Mesenchymal stem cell (in vitro differentiated cells and primary cell): ENCODE data around the gene KIRREL3.

ENCODE experiments used
- DNase-seq: peaks from one replicate; pipeline ENCODE4 v3.0.0-alpha.2; 2013
- H2AFZ ChIP-seq: one replicate; pipeline ENCODE4 v1.6.1; 2013; ENCODE audit warnings: low read depth, mild to moderate bottlenecking, control low read depth, inconsistent platforms, low read length, moderate library complexity
- H2AK5ac ChIP-seq: 2 replicates; pipeline ENCODE4 v1.6.1; 2013; ENCODE audit warnings: low read length, moderate library complexity, mild to moderate bottlenecking, inconsistent platforms; ENCODE audit not compliant: severe bottlenecking
- H2BK120ac ChIP-seq: one replicate; pipeline ENCODE4 v1.6.1; 2013; ENCODE audit warnings: low read depth, mild to moderate bottlenecking, inconsistent platforms, low read length, moderate library complexity
- H2BK12ac ChIP-seq, 2 experiments: one replicate each; pipeline ENCODE4 v1.6.1; 2013; ENCODE audit warnings: inconsistent platforms in 2 of 2, low read length in 2 of 2, mild to moderate bottlenecking in 2 of 2, moderate library complexity in 2 of 2, control low read depth in 1 of 2
- H2BK15ac ChIP-seq: one replicate; pipeline ENCODE4 v1.6.1; 2013; ENCODE audit warnings: mild to moderate bottlenecking, low read depth, inconsistent platforms; ENCODE audit not compliant: poor library complexity, severe bottlenecking
- H2BK5ac ChIP-seq: 2 replicates; pipeline ENCODE4 v1.6.1; 2013; ENCODE audit warnings: low read depth, mild to moderate bottlenecking, low read length, control low read depth, inconsistent platforms; ENCODE audit not compliant: poor library complexity, severe bottlenecking
- H3K14ac ChIP-seq, 2 experiments: one replicate each; pipeline ENCODE4 v1.6.1; 2013; ENCODE audit warnings: inconsistent platforms in 2 of 2, low read length in 2 of 2, control low read depth in 1 of 2, mild to moderate bottlenecking in 1 of 2, moderate library complexity in 1 of 2
- H3K18ac ChIP-seq, 2 experiments: one replicate each; pipeline ENCODE4 v1.6.1; 2013; ENCODE audit warnings: inconsistent platforms in 2 of 2, low read length in 2 of 2, control low read depth in 1 of 2, low read depth in 1 of 2, mild to moderate bottlenecking in 1 of 2
- H3K23ac ChIP-seq, 2 experiments: one replicate each; pipeline ENCODE4 v1.6.1; 2013; ENCODE audit warnings: inconsistent platforms in 2 of 2, low read length in 2 of 2, mild to moderate bottlenecking in 2 of 2, moderate library complexity in 2 of 2, control low read depth in 1 of 2
- H3K27ac ChIP-seq: 2 replicates; pipeline ENCODE4 v1.5.1; 2013; ENCODE audit warnings: mild to moderate bottlenecking, moderate library complexity, low read length, control low read depth, inconsistent platforms; ENCODE audit not compliant: poor library complexity, severe bottlenecking
- H3K27me3 ChIP-seq, 2 experiments: 2 replicates each; pipeline versions ENCODE4 v1.6.1 to v1.7.0; 2013; ENCODE audit warnings: low read length in 2 of 2, mild to moderate bottlenecking in 2 of 2, moderate library complexity in 2 of 2, control low read depth in 1 of 2, inconsistent platforms in 1 of 2; ENCODE audit not compliant: control insufficient read depth in 1 of 2, insufficient read depth in 1 of 2
- H3K36me3 ChIP-seq, 2 experiments: 2 replicates each; pipeline versions ENCODE4 v1.6.1 to v1.7.0; 2013; ENCODE audit warnings: low read length in 2 of 2, control low read depth in 1 of 2, inconsistent platforms in 1 of 2, low read depth in 1 of 2, mild to moderate bottlenecking in 1 of 2; ENCODE audit not compliant: insufficient read depth in 2 of 2, control insufficient read depth in 1 of 2
- H3K4ac ChIP-seq, 2 experiments: one replicate each; pipeline ENCODE4 v1.6.1; 2013; ENCODE audit warnings: inconsistent platforms in 2 of 2, low read length in 2 of 2, mild to moderate bottlenecking in 2 of 2, moderate library complexity in 2 of 2, control low read depth in 1 of 2, low read depth in 1 of 2
- H3K4me1 ChIP-seq: 2 replicates; pipeline ENCODE4 v1.6.1; 2013; ENCODE audit warnings: low read depth, low read length, control low read depth; ENCODE audit not compliant: control insufficient read depth, insufficient read depth
- H3K4me2 ChIP-seq: 2 replicates; pipeline ENCODE4 v1.6.1; 2013; ENCODE audit warnings: low read length, mild to moderate bottlenecking, inconsistent platforms; ENCODE audit not compliant: poor library complexity, severe bottlenecking
- H3K4me3 ChIP-seq, 2 experiments: 2 replicates each; pipeline versions ENCODE4 v1.5.1 to v1.7.0; 2013; ENCODE audit warnings: low read length in 2 of 2, mild to moderate bottlenecking in 2 of 2, control low read depth in 1 of 2, low read depth in 1 of 2; ENCODE audit not compliant: insufficient read depth in 1 of 2
- H3K79me1 ChIP-seq: replicated peaks from 2 replicates; pipeline ENCODE4 v1.6.1; 2013; ENCODE audit warnings: mild to moderate bottlenecking, control low read depth, low read length, inconsistent platforms; ENCODE audit not compliant: poor library complexity, severe bottlenecking
- H3K9ac ChIP-seq: 2 replicates; pipeline ENCODE4 v1.7.0; 2013; ENCODE audit warnings: mild to moderate bottlenecking, low read length, moderate library complexity
- H3K9me3 ChIP-seq: 2 replicates; pipeline ENCODE4 v1.7.0; 2013; ENCODE audit warnings: mild to moderate bottlenecking, low read length; ENCODE audit not compliant: control insufficient read depth
- H4K8ac ChIP-seq: one replicate; pipeline ENCODE4 v1.6.1; 2013; ENCODE audit warnings: inconsistent platforms, mild to moderate bottlenecking, low read length, moderate library complexity
- H4K91ac ChIP-seq: one replicate; pipeline ENCODE4 v1.6.1; 2013; ENCODE audit warnings: mild to moderate bottlenecking, low read length, inconsistent platforms
- WGBS: methylation state at CpG from one replicate; pipeline ENCODE4 v1.1.7; 2013; ENCODE audit warnings: mixed read lengths; 5-methylcytosine and 5-hydroxymethylcytosine counted together

Gene KIRREL3

DNA sequence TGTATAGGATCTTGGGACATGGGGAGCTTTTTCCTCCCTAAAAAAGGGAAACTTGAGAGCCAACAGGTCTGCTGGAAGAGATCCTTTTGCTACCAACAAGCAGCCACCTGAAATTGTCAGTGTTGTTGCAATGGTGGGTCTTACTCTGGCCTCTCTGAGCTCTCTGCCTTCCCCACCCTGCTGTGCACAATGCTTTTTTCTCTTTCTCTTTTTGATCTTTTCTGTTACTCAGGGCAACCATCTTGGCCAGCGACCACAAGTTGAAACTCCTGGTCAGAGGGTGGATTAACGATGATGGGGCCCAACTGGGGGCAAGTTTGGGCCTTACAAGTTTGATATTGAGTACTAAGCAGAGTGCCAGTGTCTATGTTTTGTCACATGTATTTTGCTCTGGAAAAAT, 155.8 kb downstream of the KIRREL3 start:
- Histone ChIP-seq H2BK5ac (no peak overlapping the region), H3K4me1 (peaks cover 15% of the 10 kb centered on the region), H2AK5ac (peak overlapping the region; percentile 56), H2AFZ (no peak overlapping the region), H3K4me3 (no peak overlapping the region), H2BK15ac (no peak overlapping the region), H4K8ac (no peak overlapping the region), H4K91ac (no peak overlapping the region), H3K36me3 (no peaks in the 10 kb centered on the region), H3K9me3 (no peaks in the 10 kb centered on the region), H2BK12ac (no peak overlapping the region), H2BK120ac (no peak overlapping the region), H3K23ac (no peak overlapping the region), H3K27me3 (no peaks in the 10 kb centered on the region), H3K4me2 (no peak overlapping the region), H3K18ac (no peak overlapping the region), H3K79me1 (peaks cover 11% of the 10 kb centered on the region), H3K14ac (no peak overlapping the region), H3K27ac (no peak overlapping the region), H3K9ac (no peak overlapping the region), H3K4ac (no peak overlapping the region)
- no peak for DNase-seq
- 47% methylated on average over 2 of the region's 2 CpGs for whole genome bisulfite sequencing

DNA sequence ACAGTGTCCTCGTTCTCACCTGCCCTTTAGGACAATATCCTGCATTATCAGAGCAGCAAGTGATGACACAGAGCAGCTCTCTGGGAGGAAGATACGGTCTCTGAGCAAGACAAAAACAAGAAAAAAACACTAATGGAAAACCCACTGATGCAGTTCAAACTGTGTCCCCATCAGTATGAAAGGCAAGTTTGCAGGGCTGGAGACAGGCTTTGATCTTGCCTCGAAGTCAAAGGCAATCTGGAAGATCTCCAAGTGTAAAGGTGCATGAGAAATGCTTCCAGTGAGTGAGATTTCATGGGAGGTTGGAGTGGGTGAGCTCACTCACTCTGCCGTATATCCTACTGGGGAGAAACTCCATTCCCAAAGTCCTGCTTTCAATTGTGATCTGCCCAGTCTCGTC, 157.5 kb downstream of the KIRREL3 start:
- H2AK5ac ChIP-seq, result no peak overlapping the region
- no peak overlapping the region for H3K18ac ChIP-seq
- no peaks in the 10 kb centered on the region for H3K27me3 ChIP-seq
- H3K4me2 ChIP-seq, result no peak overlapping the region
- no peak overlapping the region for H2BK5ac ChIP-seq
- H4K8ac ChIP-seq, result no peak overlapping the region
- H3K23ac ChIP-seq, result no peak overlapping the region
- no peaks in the 10 kb centered on the region for H3K9me3 ChIP-seq
- peaks cover 16% of the 10 kb centered on the region for H3K4me1 ChIP-seq
- H3K4me3 ChIP-seq, result no peak overlapping the region
- no peak overlapping the region for H2BK120ac ChIP-seq
- H3K14ac ChIP-seq, result no peak overlapping the region
- no peaks in the 10 kb centered on the region for H3K36me3 ChIP-seq
- H3K9ac ChIP-seq, result no peak overlapping the region
- H3K79me1 ChIP-seq, result peaks cover 9% of the 10 kb centered on the region
- H2BK15ac ChIP-seq, result no peak overlapping the region
- H2BK12ac ChIP-seq, result no peak overlapping the region
- H3K4ac ChIP-seq, result no peak overlapping the region
- H3K27ac ChIP-seq, result peak overlapping the region; percentile 19
- no peak overlapping the region for H4K91ac ChIP-seq
- no peak for DNase-seq
- 58% methylated on average over 5 of the region's 5 CpGs for WGBS
- H2AFZ ChIP-seq, result no peak overlapping the region

DNA sequence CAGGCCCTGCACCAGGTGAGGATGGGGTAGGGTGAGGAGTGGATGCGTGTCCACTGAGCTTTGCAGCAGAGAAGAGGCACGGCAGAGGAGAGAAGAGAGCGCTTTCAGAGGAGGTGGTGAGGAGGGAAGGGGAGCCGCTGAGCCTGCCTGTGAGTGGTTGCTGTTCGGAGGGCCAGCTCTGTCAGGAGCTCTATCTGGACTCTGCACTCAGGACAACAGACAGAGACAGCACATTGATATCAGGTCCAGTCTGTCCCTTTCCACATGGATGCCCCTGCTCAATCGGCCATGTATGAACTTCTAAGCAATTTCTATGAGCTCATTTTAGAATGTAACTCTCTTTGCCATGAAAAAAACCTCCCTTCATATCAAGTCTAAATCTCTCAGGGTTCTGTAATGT, 158.6 kb downstream of the KIRREL3 start:
- H3K79me1 ChIP-seq, result peaks cover 9% of the 10 kb centered on the region
- no peaks in the 10 kb centered on the region for H3K9me3 ChIP-seq
- no peak overlapping the region for H2BK15ac ChIP-seq
- no peak for DNase-seq
- H3K36me3 ChIP-seq, result no peaks in the 10 kb centered on the region
- H3K9ac ChIP-seq, result no peak overlapping the region
- H4K91ac ChIP-seq, result no peak overlapping the region
- no peak overlapping the region for H3K18ac ChIP-seq
- H3K4me2 ChIP-seq, result no peak overlapping the region
- no peak overlapping the region for H3K14ac ChIP-seq
- peak overlapping the region; percentile 50 for H3K27ac ChIP-seq
- no peaks in the 10 kb centered on the region for H3K27me3 ChIP-seq
- H2BK5ac ChIP-seq, result no peak overlapping the region
- no peak overlapping the region for H3K23ac ChIP-seq
- H2BK120ac ChIP-seq, result no peak overlapping the region
- no peak overlapping the region for H4K8ac ChIP-seq
- no peak overlapping the region for H2AFZ ChIP-seq
- H3K4ac ChIP-seq, result no peak overlapping the region
- peaks cover 16% of the 10 kb centered on the region for H3K4me1 ChIP-seq
- H2BK12ac ChIP-seq, result no peak overlapping the region
- H2AK5ac ChIP-seq, result peak overlapping the region; percentile 81
- no peak overlapping the region for H3K4me3 ChIP-seq
- WGBS, result 75% methylated on average over 6 of the region's 6 CpGs

DNA sequence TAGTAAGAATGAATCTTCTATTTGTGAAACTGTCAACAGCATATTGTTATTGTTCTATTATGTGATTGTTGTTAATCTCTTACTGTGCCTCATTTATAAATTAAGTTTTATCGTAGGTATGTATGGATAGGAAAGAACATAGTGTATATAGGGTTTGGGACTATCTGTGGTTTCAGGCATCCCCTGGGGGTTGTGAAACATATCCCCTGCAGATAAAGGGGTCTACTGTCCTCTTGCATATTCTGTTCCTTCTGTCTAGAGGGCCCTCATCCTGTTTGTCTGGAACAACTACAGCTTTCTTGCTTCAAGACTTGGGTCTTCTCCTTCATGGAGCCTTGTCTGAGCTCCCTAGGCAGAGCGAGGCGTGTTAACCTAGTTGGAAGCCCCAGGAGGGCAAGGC, 159.6 kb downstream of the KIRREL3 start:
- no peak overlapping the region for H3K14ac ChIP-seq
- H4K91ac ChIP-seq, result no peak overlapping the region
- no peaks in the 10 kb centered on the region for H3K27me3 ChIP-seq
- no peak overlapping the region for H2BK120ac ChIP-seq
- no peaks in the 10 kb centered on the region for H3K9me3 ChIP-seq
- peaks cover 16% of the 10 kb centered on the region for H3K4me1 ChIP-seq
- no peaks in the 10 kb centered on the region for H3K36me3 ChIP-seq
- DNase-seq, result no peak
- peaks cover 10% of the 10 kb centered on the region for H3K79me1 ChIP-seq
- no peak overlapping the region for H2BK5ac ChIP-seq
- H2AK5ac ChIP-seq, result peak overlapping the region; percentile 64
- H3K4me2 ChIP-seq, result no peak overlapping the region
- no peak overlapping the region for H2AFZ ChIP-seq
- no peak overlapping the region for H3K9ac ChIP-seq
- H3K18ac ChIP-seq, result no peak overlapping the region
- no peak overlapping the region for H3K23ac ChIP-seq
- no peak overlapping the region for H3K27ac ChIP-seq
- WGBS, result 77% methylated on average over 3 of the region's 3 CpGs
- no peak overlapping the region for H2BK12ac ChIP-seq
- H4K8ac ChIP-seq, result no peak overlapping the region
- H3K4me3 ChIP-seq, result no peak overlapping the region
- H2BK15ac ChIP-seq, result no peak overlapping the region
- H3K4ac ChIP-seq, result no peak overlapping the region
